Renal cortical epithelial cell (primary cell): ENCODE measurements around the gene TAS2R41. TPM values are rescaled to one million over a fixed set of nuclear protein-coding genes. Genes with fewer than 3 reads are reported as not detected.

Source experiments
- DNase-seq: peaks from one replicate; pipeline ENCODE4 v3.0.0-alpha.2; 2011; ENCODE audit warnings: low read depth
- total RNA-seq: library from RNA; depleted of rRNA; stranded (reverse); fragments of >200 nt; gene quantifications from 2 replicates; pipeline ENCODE4 v1.2.3, GENCODE V29; 2014

Gene TAS2R41
- not detected in 2 replicates for total RNA-seq

- no peak for DNase-seq
Observed at GRCh38 chr7:143477501-143478150, at the start of gene TAS2R41. Gene TAS2R41, plus strand, starts transcription at chr7:143477873. Its CDS starts 0 bp downstream, at chr7:143477873.

GRCh38 chr7:143429770-143430698 lies 47.6 kb upstream of the TAS2R41 start:
- DNase-seq, result no peak

GRCh38 chr7:143431109-143431508 lies 46.6 kb upstream of the TAS2R41 start:
- DNase-seq, result no peak

- no peak for DNase-seq
Observed at GRCh38 chr7:143433759-143434158, 43.9 kb upstream of the TAS2R41 start.

- DNase-seq, result peak; percentile 64
Observed at GRCh38 chr7:143434660-143435059, 43.0 kb upstream of the TAS2R41 start.

GRCh38 chr7:143435266-143435665 lies 42.4 kb upstream of the TAS2R41 start:
- no peak for DNase-seq

- DNase-seq, result no peak
Observed at GRCh38 chr7:143436325-143436946, 41.2 kb upstream of the TAS2R41 start.

GRCh38 chr7:143437578-143437977 lies 40.1 kb upstream of the TAS2R41 start:
- no peak for DNase-seq

- no peak for DNase-seq
Observed at GRCh38 chr7:143439866-143440265, 37.8 kb upstream of the TAS2R41 start.

GRCh38 chr7:143443153-143443552 lies 34.5 kb upstream of the TAS2R41 start, which contains the start of gene TAS2R60:
Gene TAS2R60, plus strand, starts transcription at chr7:143443453. Its CDS starts 0 bp downstream, at chr7:143443453.
- no peak for DNase-seq

GRCh38 chr7:143444063-143444782 lies 33.5 kb upstream of the TAS2R41 start:
- no peak for DNase-seq

- no peak for DNase-seq
Observed at GRCh38 chr7:143444785-143445184, 32.9 kb upstream of the TAS2R41 start.

- DNase-seq, result no peak
Observed at GRCh38 chr7:143447466-143447865, 30.2 kb upstream of the TAS2R41 start.

- DNase-seq, result no peak
Observed at GRCh38 chr7:143448429-143448828, 29.2 kb upstream of the TAS2R41 start.

GRCh38 chr7:143449793-143450192 lies 27.9 kb upstream of the TAS2R41 start:
- DNase-seq, result no peak

- no peak for DNase-seq
Observed at GRCh38 chr7:143451122-143451521, 26.6 kb upstream of the TAS2R41 start.

GRCh38 chr7:143451746-143452145 lies 25.9 kb upstream of the TAS2R41 start:
- no peak for DNase-seq

GRCh38 chr7:143452495-143452894 lies 25.2 kb upstream of the TAS2R41 start:
- no peak for DNase-seq

GRCh38 chr7:143454091-143454680 lies 23.5 kb upstream of the TAS2R41 start:
- no peak for DNase-seq

- no peak for DNase-seq
Observed at GRCh38 chr7:143455491-143455890, 22.2 kb upstream of the TAS2R41 start.

GRCh38 chr7:143455942-143456341 lies 21.7 kb upstream of the TAS2R41 start:
- no peak for DNase-seq
